Loucy (cell line): ENCODE results near the gene MROH8.

ENCODE experiments used
- H2AFZ ChIP-seq: fragments of 200-600 bp; sonication (generic); 2 replicates; pipeline ENCODE4 v1.6.0; 2016; ENCODE audit warnings: antibody characterized with exemption, mild to moderate bottlenecking, low read length, moderate library complexity
- H3F3A ChIP-seq: fragments of 200-600 bp; 2 replicates; pipeline ENCODE4 v1.6.0; 2016; ENCODE audit warnings: antibody characterized with exemption, low read depth, mild to moderate bottlenecking
- H3K27me3 ChIP-seq: fragments of 200-600 bp; sonication (generic); 2 replicates; pipeline ENCODE4 v1.6.1; 2014; ENCODE audit warnings: low read length, mild to moderate bottlenecking; ENCODE audit not compliant: insufficient read depth, poor library complexity, severe bottlenecking
- H3K36me3 ChIP-seq: fragments of 200-600 bp; sonication (generic); 2 replicates; pipeline ENCODE4 v1.6.1; 2016; ENCODE audit warnings: low read length; ENCODE audit not compliant: insufficient read depth
- H3K4me1 ChIP-seq: fragments of 200-600 bp; sonication (generic); 2 replicates; pipeline ENCODE4 v1.5.1; 2014; ENCODE audit warnings: low read length, mild to moderate bottlenecking; ENCODE audit not compliant: insufficient read depth, poor library complexity, severe bottlenecking
- H3K4me2 ChIP-seq: fragments of 200-600 bp; sonication (generic); 2 replicates; pipeline ENCODE4 v1.6.0; 2014; ENCODE audit warnings: antibody characterized with exemption, low read length, low read depth, mild to moderate bottlenecking; ENCODE audit not compliant: poor library complexity, severe bottlenecking
- H3K4me3 ChIP-seq: fragments of 200-600 bp; sonication (generic); 2 replicates; pipeline ENCODE4 v1.5.1; 2014; ENCODE audit warnings: low read length, mild to moderate bottlenecking, mixed read lengths; ENCODE audit not compliant: poor library complexity, severe bottlenecking
- H3K79me2 ChIP-seq: fragments of 200-600 bp; sonication (generic); 2 replicates; pipeline ENCODE4 v1.6.1; 2014; ENCODE audit warnings: low read length; ENCODE audit not compliant: insufficient read depth
- H3K9ac ChIP-seq: fragments of 200-600 bp; sonication (generic); 2 replicates; pipeline ENCODE4 v1.6.0; 2014; ENCODE audit warnings: mild to moderate bottlenecking, low read depth, low read length, moderate library complexity; ENCODE audit not compliant: poor library complexity, severe bottlenecking
- H3K9me2 ChIP-seq: fragments of 200-600 bp; sonication (generic); replicated peaks from 2 replicates; pipeline ENCODE4 v1.6.1; 2016; ENCODE audit warnings: low read depth, low read length, mixed read lengths
- H3K9me3 ChIP-seq: fragments of 200-600 bp; sonication (generic); 2 replicates; pipeline ENCODE4 v1.6.1; 2014; ENCODE audit warnings: mild to moderate bottlenecking, antibody characterized with exemption, low read length, low read depth; ENCODE audit not compliant: insufficient read depth
- H4K20me1 ChIP-seq: fragments of 200-600 bp; sonication (generic); 2 replicates; pipeline ENCODE4 v1.6.0; 2014; ENCODE audit warnings: antibody characterized with exemption, low read length, mild to moderate bottlenecking; ENCODE audit not compliant: insufficient read depth, poor library complexity, severe bottlenecking
- CTCF ChIP-seq: fragments of 200-600 bp; sonication (generic); conservative IDR thresholded peaks from 2 replicates; pipeline ENCODE4 v1.5.1; 2014; ENCODE audit warnings: mild to moderate bottlenecking, antibody characterized with exemption, low read length
- EZH2phosphoT487 ChIP-seq: fragments of 200-600 bp; IDR thresholded peaks from 2 replicates; pipeline ENCODE4 v1.6.1; 2018; ENCODE audit warnings: antibody characterized with exemption, mild to moderate bottlenecking, moderate library complexity, borderline replicate concordance

The MROH8 gene

GRCh38 chr20:37172836-37173235 lies 6.5 kb downstream of the MROH8 start:
- Histone ChIP-seq H3K36me3 (no peaks in the 10 kb centered on the region), H2AFZ (no peak overlapping the region), H3K9me3 (no peaks in the 10 kb centered on the region), H3K79me2 (0 out of 2 replicates have a peak, but pooled peaks cover 5% of the 10 kb centered on the region), H3K9ac (no peak overlapping the region), H4K20me1 (no peaks in the 10 kb centered on the region), H3K4me2 (no peak overlapping the region), H3F3A (no peaks in the 10 kb centered on the region), H3K4me1 (no peaks in the 10 kb centered on the region), H3K4me3 (no peak overlapping the region), H3K9me2 (no peaks in the 10 kb centered on the region), H3K27me3 (no peaks in the 10 kb centered on the region)
- no peak for TF ChIP-seq CTCF
- no peak for TF ChIP-seq EZH2phosphoT487

GRCh38 chr20:37166867-37167266 lies 12.5 kb downstream of the MROH8 start:
- TF ChIP-seq EZH2phosphoT487, result no peak
- no peak for TF ChIP-seq CTCF
- H4K20me1 ChIP-seq, result no peaks in the 10 kb centered on the region
- H3K4me2 ChIP-seq, result no peak overlapping the region
- no peak overlapping the region for H3K9ac ChIP-seq
- no peaks in the 10 kb centered on the region; the same call in 1 of the 2 replicates for H3K36me3 ChIP-seq
- H3K27me3 ChIP-seq, result no peaks in the 10 kb centered on the region
- no peaks in the 10 kb centered on the region for H3F3A ChIP-seq
- H3K9me2 ChIP-seq, result no peaks in the 10 kb centered on the region
- no peak overlapping the region for H3K4me3 ChIP-seq
- no peaks in the 10 kb centered on the region for H3K79me2 ChIP-seq
- H3K4me1 ChIP-seq, result no peaks in the 10 kb centered on the region
- no peaks in the 10 kb centered on the region for H3K9me3 ChIP-seq
- H2AFZ ChIP-seq, result no peak overlapping the region

- no peaks in the 10 kb centered on the region for H3K79me2 ChIP-seq
- H3K4me1 ChIP-seq, result no peaks in the 10 kb centered on the region
- no peaks in the 10 kb centered on the region for H3K9me2 ChIP-seq
- no peaks in the 10 kb centered on the region for H3K27me3 ChIP-seq
- no peak overlapping the region for H2AFZ ChIP-seq
- no peak overlapping the region for H3K4me2 ChIP-seq
- no peaks in the 10 kb centered on the region; the same call in 1 of the 2 replicates for H3K36me3 ChIP-seq
- no peaks in the 10 kb centered on the region for H3F3A ChIP-seq
- no peak overlapping the region for H3K4me3 ChIP-seq
- TF ChIP-seq EZH2phosphoT487 (no peak), CTCF (no peak)
- H3K9me3 ChIP-seq, result no peaks in the 10 kb centered on the region
- no peaks in the 10 kb centered on the region for H4K20me1 ChIP-seq
- no peak overlapping the region for H3K9ac ChIP-seq
Measured at GRCh38 chr20:37165031-37165430, 14.3 kb downstream of the MROH8 start.
